SW480 (cell line): ENCODE results near the gene PSME3IP1.
A peak's percentile ranks its signal among the peaks of the same experiment; 100 is the strongest.
"Not testable (repeated sequence)": the region's sequence is repeated elsewhere in the genome, so short reads cannot be mapped to it uniquely, and the experiment has no call there.

Source experiments
- DNase-seq: peaks from one replicate; pipeline ENCODE4 v3.0.0-alpha.2; 2016; ENCODE audit warnings: low spot score

Gene PSME3IP1

DNA sequence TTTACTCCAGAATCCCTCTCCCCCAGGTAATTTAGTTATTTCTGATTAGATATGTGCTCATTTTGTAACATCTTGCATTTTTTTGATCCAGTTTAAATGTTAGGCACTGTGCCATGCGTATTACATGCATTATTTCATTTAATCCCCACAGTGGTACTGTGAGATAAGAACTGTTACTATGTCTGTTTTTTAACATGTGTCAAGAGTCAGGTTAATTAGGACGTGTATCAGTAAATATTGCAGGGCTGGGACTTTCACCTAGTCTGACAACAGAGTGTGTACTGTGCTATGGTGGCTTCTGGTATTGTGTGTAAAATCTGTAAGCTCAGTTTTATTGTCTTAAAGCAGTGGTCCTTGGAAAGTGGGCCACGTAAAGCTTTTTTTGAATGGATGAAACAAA lies 10.9 kb upstream of the PSME3IP1 start:
- no peak for DNase-seq

DNA sequence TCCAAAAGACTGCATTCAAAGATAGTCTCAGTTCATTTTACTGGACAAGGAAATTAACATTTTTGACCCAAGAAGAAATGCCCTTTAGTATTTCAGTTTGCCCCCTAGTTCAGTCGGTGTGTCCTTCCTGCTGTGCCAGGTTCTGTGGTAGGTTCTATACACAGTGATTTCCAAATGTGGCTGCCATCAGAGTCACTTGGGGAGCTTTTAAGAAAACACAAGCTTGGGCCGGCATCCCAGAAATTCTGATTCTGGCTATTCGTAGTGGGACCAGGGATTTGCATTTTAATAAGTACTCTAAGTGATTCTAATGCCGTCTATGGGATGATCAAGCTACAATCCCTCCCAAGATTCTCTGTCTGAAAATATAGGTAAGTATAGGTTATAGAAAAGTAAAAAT lies 10.4 kb upstream of the PSME3IP1 start:
- DNase-seq, result no peak

DNA sequence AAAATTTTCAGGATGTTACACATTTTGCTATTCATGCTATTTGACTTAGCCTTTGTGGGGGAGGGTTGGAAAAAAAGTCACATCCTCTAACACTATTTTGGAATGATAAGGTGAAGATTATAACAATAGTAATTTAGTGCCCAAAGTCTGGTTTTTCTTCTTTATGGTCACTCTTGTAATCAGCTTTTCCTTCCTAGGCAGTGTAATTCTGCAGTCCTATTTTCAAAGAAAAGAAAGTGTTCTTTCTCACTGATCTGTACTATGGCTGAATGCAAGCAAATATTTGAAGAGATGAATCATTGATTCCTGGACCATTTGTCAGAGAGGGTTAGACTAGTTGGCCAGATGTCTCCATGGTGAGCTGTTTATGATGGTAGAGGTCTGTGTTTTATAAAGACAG lies 8.7 kb upstream of the PSME3IP1 start:
- peak; percentile 44 for DNase-seq

DNA sequence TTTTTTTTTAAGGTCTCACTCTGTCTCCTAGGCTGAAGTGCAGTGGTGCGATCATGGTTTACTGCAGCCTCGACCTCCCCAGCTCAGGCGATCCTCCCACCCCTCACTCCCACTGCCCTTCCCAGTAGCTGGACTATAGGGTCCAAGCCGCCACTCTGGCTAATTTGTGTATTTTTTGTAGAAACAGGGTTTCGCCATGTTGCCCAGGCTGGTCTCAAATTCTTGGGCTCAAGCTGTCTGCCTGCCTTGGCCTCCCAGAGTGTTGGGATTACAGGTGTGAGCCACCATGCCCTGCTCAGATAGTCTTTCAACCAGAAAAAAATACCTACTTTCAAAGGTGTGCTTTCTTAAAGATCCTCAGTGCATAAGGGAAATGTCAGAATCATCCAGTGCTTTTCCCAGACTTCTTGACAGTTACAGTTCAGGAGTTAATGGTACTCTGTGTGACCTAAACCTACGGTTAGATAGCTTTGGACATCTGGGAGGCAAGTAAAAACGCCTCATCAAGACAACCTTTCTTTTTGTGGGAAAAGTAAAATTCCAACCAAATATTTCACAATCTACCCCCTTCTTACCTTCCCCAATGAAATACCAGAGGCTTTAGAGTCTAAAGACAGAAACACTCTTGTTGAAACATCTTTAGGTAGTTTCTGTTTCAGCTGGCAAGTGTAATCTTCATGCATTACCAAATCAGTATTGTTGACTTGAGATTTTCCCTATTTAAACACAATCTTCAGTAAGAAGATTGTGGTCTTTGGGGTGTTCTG lies 7.1 kb upstream of the PSME3IP1 start:
- DNase-seq, result no peak

DNA sequence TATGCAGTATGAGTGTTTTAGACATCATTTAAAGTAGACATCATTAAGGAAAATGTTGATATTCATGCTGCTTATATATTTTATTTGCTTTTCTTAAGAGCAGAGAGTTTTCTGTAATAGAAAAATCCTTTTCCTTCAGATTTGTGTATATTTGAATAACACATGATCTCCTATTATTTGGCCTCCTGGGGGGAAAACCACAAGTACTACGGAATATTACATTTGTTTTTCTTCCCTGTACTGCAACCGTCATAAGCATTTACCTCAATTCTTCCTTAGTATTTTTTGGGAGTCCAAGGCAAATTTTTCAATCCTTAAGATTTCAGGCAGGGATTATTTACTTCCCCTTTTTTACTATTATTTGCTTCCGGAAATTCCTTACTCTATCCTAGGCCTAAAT lies 6.3 kb upstream of the PSME3IP1 start:
- no peak for DNase-seq

DNA sequence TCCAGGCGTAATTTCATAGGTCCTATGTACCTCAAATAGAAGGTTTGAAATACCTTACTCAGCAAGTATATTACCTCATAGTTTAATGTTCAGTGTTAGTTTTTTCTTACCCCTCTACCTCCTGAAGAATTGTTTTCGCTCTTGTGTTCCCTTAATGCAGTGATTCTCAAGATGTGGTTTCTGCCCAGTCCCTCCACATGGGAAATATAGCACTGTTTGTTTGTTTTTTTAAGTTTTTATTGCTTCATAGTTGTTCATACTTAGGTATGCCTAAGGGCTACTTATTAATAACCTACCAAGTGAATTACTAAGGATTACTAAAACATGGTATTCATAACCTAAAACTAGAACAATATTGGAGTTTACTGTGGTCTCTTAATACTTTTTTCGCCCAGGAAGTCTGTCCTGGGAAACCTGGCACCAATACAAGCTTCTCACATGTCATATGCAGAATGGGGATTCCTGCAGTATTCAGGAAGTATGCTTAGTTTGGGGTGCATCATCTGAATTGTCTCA lies 5.3 kb upstream of the PSME3IP1 start:
- no peak for DNase-seq

DNA sequence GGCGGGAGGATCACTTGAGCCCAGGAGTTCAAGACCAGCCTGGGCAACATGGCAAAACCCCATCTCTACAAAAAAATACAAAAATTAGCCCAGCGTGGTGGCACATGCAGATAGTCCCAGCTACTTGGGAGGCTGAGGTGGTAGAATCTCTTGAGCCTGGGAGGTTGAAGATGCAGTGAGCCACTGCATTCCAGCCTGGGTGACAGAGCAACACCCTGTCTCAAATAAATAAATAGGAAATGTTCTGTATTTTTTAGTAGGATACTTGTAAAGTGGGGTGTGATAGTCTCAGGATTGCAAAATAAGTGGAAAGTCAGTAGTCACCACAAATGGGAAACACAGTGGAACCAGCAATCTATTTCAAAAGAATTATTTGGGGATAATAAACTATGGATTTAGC lies 4.3 kb upstream of the PSME3IP1 start:
- no peak for DNase-seq

DNA sequence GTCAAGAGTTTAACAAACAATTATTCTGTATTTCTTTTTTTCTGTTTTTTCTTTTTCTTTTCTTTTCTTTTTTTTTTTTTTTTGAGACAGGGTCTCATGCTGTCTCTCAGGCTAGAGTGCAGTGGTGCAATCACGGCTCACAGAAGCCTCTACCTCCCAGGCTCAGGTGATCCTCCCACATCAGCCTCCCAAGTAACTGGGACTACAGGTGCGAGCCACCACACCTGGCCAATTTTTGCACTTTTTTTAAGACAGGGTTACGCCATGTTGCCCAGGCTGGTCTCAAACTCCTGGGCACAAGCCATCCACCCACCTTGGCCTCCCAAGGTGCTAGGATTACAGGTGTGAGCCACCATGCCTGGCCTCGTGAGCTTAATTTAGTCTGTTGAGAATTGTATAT lies 3.7 kb upstream of the PSME3IP1 start:
- not testable (repeated sequence) for DNase-seq

DNA sequence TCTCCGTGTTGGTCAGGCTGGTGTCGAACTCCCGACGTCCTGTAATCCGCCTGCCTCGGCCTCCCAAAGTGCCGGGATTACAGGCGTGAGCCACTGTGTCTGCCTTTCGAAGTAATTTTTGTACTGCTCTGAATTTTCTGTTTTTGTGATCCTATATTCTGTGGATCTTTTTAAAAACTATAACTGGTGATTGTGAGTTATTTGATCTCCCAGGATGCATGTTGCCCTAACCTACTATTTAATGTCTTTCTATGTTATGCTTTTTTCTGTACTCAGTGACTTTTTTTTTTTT lies 2.8 kb upstream of the PSME3IP1 start:
- no peak for DNase-seq

DNA sequence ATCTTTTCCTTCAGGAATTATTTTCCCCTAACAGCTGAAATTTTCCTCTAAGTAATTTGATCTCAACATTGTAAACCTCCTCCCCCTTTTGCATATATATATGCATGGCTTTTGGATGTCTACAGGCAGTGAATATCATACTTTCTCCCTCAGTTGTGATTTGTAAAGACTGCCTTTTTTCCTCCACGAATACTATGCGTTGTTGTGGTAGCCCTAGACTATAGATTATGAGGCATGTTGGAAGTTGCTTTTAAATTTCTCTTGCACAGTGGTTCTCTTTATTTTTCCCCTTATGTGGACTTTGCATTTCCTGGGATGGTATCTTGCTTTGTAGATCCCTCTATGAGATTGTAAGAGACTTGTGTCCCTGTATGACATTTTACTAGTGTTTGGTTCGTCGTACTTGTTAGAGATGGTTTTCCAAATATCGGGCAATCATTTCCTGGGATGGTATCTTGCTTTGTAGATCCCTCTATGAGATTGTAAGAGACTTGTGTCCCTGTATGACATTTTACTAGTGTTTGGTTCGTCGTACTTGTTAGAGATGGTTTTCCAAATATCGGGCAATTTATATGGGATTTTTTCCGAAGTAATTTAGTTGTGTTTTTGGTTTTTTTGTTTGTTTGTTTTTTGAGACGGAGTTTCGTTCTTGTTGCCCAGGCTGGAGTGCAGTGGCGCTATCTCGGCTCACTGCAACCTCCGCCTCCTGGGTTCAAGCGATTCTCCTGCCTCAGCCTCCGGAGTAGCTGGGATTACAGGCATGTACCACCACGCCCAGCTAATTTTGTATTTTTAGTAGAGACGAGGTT lies 2.3 kb upstream of the PSME3IP1 start:
- DNase-seq, result not testable (repeated sequence)

DNA sequence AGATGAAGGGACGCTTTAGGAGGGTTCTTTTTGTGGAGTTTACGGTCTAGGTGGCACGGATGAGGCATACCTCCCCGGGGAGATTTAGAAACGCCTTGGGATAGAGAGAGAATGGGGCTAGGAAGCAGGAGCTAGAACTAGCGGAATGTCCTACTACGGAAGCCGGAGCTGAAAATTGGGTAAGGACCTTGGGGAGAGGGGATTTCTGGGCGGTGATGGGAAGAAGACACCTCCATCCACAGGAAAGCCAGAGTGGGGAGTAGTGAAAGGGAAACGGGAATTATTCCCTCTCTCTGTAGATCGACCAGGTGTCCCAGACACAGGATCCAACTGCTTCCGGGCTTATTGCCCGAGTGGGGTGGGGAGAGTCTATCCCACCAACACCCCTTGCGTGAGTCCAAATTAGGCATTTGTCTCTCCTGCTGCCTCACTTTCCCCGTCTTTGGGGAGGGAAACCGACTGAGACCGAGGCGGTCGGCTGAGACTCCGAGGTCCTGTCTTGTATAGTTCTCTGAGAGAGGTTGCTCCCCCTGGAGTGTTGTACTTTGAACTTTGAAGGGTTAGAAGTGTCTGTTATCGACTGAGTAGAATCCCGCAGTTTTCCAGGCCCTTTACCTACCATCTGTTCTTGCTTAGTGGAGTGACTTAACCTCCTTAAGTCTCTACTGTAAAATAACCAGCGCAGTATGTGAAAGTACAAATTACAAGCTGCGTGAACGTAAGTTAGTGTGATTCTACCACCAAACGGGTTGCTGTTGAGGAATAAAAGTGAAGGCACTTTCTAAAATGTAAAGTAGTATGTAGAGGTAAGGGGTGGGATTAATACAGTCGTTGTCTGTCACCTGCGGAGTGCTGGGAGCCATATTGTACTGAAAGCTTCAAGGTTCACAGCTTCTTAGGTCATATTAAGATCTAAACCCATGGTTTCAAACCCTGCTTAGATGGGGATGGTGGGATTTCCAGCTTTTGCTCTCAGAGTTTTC lies 1.3 kb upstream of the PSME3IP1 start:
- DNase-seq, result peak; percentile 46

DNA sequence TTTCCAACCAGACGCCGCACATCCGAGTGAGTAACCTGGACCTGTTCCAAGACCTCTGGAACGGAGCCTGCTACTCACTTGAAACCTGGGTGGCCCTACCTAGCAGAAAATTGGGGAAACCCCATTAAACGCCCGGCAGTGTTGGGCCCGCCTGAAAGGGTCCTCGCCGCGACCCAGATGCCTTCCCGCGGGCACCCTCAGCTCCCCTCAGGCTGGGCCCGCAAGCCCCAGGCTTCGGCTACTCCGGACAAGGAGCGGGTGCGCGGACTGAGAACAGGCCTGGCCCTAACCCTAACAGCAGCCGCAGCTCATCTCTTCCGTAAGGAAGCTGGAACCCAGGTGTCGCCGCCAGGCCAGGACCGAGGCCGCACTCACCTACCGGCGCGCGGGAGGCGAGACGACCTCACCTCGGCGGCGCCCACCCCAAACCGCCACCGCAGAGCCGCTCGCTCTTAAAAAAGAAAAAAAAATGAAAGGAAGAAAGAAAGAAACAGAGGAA lies 344 bp downstream of the PSME3IP1 start:
- DNase-seq, result peak; percentile 36

DNA sequence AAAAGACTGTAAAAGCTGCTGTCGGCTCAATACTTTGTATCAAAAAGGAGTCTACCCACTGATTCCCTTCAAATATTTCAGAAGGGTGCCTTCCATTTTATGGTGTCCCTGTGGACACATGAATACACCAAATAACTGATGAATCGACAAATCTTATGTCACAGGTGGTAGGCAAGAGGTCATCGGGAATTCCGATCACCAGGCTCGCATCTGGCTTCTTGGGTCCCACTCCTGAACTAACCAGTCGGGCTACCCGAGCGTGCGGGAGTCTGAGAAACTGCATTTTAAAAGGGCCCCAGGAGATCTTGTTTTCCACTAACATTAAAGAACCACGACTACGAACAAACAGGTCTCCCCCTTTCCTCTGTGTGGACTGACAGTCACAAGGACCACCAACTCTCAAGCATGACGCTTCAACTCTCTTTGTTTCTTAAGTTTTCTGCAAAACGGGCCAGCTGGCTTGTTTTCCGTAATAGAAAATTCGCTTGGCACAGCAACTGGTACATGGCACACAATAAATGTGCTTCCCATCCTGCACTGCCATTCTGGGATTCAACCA lies 873 bp downstream of the PSME3IP1 start:
- DNase-seq, result no peak

DNA sequence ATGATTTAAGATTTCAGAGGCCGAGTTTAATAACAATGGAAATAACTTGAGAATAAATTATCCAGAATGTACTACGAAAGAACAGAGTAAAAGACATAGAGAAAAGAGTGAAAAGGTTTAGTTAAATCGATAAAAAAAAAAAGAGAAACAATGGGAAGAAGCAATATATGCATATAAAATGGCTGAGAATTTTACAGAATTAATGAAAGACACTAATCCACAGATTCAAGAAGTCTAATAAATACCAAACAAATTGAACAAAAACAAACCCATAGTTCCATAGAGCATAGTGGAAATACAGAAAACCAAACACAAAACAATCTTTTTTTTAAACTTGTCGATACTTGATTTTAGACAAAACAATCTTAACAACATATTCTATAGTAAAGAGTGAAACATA lies 1.7 kb downstream of the PSME3IP1 start:
- DNase-seq, result no peak

DNA sequence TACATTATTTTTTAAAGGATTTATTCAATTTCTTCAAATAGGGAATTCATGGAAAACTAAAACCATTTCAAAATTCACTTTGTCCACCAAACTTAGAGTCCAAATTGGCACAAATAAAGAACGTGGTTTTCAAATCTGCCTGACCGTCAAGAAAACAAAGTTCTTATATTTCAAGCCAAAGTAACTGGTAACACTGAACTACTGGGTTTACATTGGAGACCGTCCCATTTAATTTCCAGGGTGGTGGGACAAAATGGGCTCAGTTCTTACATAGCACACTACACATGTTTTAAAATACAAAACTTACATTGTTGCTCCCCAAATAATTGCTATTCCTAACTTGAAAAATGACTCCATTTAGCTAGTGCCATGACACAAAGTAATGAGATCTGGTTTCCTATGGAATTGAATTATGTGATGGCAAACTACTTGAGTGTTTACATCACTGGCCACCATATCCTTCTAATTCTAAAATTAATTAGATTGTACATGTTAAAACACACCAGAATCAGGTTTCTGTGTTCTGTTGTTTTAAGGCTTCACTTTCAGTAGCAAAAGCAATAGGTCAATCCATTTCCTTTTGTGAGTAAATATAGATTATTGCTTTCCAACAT lies 6.5 kb downstream of the PSME3IP1 start:
- no peak for DNase-seq

DNA sequence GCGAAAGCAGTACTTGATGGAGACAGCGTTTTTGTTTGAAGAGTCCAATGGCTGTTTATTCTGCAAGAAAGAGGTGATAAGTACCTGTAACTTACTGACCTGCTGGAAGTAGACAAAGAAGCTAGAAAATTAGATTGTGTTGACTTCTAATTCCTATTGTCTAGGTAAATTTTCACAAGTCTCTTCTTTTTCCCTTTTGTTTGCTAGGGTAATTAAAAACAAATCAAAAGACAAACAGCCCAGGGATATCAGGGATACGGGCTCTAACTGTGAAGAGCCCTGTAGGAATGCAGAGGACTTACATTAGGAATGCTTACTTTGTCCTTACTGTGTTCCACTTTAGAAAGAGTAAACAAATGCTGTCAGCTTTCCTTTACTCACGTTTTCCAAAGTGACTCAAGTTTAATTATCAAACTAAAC lies 7.0 kb downstream of the PSME3IP1 start:
- no peak for DNase-seq

DNA sequence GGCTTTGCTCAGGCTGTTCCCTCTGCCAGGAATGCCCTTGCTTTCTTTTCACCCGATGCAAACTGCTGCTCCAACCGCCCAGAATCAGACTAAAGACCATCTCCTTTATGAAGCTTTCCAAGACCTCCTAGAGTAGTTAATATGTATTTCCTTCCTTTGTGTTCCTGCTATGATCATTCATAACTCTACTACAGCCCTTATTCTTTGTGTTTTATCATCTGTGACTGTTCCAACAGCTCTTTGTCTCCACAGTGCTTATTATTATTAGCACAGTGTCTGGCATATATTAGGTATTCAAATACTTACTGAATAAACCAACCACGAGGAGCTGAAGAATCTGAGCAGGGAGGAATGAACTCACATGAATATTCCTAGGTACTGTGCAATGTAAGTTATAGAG lies 7.6 kb downstream of the PSME3IP1 start:
- DNase-seq, result no peak

DNA sequence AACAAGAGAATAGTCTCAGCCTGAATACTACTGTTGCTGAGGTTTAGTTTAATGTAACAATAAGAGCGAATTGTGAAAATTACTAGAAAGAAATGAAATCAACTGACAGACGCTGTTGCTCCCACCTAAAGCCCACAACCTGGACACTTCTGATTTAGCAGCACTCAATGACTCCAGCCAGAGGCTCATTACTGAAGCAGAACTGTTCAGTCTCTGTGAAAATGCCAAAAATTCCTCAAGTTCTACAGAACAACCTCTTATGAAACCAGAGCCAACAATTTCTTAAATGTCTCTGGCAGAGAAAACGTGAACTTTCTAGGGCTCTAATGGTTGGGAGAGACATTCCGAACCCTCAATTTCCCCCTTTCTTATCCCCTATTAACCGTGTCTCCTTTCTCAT lies 9.9 kb downstream of the PSME3IP1 start:
- DNase-seq, result no peak

DNA sequence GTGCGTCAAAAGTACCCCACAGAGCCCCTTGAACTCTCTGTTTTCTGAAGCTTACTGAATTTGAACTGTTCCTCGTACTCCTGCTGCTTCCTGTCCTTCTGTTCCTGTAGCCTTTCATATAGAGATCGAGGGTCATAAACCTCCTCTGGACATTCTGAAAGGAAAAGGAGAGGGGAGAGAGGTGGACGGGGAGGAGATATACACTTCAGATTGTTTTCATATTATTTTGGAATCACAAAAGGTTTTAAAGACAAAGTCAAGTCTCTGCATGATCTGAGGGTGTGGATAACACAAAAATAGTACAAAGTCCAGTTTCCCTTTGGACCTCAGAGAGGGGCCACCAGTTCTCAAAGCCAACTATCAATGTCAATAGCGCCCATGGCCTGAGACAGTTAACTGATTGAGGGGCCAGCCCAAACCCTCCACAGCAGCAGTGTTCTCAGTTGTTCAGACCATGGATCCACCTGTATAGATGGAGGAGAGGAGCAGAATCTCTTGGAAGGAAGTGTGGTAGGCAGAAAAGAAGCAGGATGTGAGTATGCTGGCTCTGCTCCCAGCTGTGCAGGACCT lies 13.0 kb downstream of the PSME3IP1 start:
- DNase-seq, result no peak

DNA sequence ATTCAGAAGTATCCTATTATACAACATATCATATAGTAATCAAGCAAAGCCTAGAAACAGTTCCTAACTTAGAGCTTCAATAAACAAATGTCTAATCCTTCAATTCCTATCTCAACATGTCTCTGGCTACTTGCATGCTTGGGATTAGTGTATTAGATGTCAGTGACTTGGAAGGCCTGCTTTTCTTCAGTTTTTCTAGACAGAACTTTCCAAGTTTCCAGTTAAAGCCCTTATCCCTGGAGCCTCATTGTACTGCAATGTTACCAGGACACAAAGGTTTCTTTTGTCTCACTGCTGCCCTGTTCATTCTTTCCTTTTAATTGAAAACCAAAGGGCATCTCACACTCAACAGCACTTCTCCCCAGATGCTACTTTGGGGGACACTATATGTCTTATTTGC lies 16.5 kb downstream of the PSME3IP1 start:
- no peak for DNase-seq

DNA sequence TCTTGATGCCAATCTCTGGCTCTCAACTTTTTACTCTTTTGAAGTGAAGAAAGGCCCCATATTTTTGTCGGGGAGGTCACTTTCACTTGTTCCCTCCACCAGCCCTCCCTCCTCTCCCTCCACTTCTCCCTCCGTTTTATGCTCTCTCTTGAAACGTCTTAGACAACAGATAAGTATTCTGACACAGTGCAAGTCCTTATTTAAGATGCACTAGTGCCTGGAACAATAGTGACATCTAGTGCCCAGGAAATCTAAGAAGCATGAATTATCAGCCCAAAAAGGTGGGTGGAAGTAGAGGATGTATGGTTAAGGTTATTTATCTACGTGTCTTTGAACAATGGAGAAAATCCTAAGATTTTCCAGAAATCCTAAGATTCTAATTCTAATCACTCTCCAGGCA lies 17.9 kb downstream of the PSME3IP1 start:
- DNase-seq, result peak; percentile 41
